Measurements from ENCODE around the gene CALR.

DNA sequence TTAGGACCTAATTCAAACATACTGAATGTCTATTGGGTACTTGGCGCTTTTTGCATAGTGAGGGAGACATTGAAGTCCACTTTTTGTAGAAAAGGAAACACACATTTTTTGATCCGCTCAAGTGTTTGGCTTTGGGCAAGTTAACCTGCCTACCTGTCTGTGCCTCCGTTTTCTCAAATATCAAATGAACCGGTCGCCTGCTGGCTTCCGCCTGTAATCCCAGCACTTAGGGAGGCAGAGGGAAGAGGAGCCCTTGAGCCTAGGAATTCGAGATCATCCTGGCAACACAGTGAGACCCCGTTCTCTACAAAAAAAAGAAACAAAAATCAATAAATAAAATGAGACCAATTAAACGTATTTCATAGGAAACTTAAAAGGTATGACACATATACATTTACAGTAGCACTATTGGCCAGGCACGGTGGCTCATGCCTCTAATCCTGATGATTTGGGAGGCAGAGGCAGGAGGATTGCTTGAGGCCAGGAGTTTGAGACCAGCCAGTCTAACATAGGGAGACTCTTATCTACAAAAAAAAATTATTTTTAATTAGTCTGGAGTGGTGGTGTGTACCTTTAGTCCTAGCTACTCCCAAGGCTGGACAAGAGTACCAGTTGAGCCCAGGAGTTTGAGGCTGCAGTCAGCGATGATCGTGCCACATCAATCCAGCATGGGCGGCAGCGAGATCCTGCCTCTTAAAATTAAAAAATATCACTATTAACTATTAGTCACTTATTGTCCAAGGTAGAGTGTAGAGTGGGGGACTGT is 8.5 kb downstream of the CALR start:
- TF ChIP-seq, protein P1, sequence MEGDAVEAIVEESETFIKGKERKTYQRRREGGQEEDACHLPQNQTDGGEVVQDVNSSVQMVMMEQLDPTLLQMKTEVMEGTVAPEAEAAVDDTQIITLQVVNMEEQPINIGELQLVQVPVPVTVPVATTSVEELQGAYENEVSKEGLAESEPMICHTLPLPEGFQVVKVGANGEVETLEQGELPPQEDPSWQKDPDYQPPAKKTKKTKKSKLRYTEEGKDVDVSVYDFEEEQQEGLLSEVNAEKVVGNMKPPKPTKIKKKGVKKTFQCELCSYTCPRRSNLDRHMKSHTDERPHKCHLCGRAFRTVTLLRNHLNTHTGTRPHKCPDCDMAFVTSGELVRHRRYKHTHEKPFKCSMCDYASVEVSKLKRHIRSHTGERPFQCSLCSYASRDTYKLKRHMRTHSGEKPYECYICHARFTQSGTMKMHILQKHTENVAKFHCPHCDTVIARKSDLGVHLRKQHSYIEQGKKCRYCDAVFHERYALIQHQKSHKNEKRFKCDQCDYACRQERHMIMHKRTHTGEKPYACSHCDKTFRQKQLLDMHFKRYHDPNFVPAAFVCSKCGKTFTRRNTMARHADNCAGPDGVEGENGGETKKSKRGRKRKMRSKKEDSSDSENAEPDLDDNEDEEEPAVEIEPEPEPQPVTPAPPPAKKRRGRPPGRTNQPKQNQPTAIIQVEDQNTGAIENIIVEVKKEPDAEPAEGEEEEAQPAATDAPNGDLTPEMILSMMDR (IDR thresholded peaks at IDR 0.05), result no peak
- no peak for TF ChIP-seq POLR2A (IDR thresholded peaks at IDR 0.05)

Data from lower leg skin (tissue), 3 donors.